ENCODE data around the gene NR4A1.
"Not testable (repeated sequence)": the region's sequence is repeated elsewhere in the genome, so short reads cannot be mapped to it uniquely, and the experiment has no call there.

Gene NR4A1

DNA sequence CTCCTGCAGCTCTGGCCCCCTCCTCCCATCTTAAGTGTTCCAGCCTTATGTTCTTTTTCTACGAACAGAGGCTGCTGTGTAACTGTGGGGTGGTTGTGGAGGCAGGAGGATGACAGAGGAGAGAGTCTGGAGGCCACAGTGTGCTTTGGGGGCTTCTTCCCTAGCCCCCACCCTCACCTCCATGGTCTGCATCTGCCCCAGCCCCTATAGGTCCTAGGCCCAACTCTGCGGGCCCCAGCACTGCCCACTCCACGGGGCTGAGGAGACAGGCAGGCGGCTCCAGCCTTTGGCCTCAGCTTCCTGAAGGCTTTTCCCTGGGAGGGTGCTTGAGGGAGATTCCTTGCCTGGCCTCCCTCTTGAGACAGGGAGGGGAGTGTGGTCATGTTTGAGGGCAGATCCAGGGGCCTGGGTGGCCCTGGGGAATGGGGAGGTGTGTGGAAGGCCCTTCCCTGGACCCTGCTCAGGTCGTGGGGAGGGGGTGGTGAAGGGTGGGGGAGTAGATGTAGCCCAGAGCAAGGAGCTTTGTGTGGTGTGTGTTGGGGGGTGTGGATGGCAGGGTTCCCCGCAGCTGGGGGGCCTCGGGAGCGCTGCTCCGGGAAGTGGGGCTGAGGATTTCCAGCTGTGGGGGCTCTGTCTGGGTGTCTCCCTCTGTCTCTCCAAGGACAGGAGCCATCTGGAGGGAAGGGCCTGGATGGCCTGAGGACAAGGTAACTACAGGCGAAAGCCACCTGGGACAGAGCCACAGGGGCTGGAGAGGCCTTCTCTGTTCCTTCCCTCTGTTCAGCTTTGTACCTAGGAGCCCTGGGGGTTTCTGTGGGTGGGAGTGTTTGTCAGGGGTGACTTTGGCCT, 29.4 kb downstream of the NR4A1 start:
- no peak for DNase-seq

DNA sequence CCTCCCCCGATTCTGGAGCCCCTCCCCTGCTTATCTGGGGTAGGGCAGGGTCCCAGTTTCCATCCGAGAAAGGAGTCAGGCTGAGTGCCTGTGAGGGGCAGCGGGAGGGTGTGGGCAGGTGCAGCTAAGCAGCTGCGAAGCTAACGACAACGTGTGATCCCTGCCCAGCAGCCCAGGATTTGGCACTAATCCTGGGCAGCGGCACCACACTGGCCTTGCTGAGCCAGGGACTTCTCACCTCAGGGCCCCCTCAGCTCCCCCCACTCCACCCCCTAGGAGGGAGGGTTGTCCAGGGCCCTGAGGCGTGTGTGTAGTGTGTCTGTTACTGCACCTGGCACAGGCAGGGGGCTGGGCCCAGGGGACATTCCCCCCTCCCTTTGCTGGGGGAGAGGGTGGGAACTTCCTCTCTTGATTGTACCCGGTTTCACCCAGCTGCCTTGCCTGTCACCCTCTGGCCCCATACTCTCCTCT, 30.1 kb downstream of the NR4A1 start:
- no peak for DNase-seq

DNA sequence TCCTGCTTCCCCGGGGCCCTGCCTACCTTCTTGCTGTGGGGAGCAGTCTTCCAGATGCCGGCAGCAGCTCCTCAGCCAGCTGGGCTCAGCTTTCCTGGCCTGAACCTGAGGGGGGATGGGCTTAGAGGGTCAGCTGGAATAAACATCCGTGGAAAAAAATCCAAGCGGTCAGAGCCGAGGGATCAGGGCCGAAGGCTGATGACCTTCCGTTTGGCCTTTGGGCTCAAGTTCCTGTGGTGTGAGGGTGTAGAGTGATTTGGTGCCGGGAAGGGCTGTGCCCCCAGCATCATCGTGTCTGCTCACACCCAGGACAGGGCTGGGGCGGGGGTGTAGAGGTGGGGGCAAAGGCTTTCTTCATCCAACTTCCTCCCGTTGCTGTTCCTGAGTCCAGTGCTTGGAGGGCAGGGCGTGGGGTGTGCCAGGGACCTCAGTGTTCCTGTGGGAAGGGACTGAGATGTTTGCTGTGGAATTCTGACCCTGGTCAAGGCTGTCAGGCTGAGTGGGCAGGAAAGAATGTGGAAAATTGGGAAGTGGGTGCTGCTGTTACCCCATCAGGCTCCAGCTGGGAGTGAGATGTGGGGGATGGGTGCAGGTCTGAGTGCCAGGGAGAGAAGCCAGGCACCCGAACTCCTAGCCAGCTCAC, 30.9 kb downstream of the NR4A1 start:
- DNase-seq: no peak

DNA sequence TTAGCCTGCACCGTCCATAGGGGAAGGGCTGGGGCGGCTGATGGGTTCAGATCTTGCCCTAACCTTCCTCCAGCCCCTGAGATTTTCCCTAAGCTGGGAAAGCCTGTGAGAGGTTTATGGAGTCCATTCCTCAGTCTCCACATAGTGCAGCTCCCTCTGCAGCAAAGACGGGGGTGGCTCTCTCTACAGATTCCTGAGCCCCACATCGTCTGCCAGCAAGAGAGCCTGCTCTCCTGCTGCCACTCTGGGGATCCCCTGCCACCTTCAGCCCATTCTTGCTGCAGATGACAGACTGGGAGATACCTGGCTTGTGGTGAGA, 31.4 kb downstream of the NR4A1 start:
- DNase-seq: no peak

DNA sequence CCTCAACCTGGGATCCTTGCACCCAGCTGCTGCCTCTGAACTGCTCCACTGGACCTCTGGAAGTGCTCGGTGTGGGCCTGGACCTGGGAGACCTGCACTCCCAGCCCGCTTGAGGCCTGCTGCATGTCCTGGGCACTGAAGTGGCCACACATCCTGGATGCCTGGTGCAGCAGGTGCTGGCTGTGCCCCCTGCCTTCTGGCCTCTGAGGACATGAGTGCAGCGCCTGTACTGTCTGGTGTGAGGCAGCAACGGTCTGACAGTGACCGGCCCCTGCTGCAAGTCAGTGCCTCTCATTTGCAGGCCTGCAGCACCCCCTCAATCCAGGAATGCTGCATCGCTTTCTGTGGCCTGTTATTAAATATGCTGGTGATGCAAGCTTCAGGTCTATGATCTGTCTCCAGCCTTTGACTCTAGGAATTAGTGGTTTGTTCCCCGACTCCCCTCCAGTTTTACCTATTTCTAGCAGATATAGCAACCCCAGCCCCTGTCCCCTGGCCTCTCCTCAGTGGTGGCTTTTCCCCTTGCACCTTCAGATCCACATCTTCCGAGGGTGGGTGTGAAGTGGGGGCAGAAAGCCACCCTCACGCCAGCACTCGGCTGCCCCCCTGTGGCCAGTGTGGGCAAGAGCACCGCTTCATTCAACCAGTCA, 31.9 kb downstream of the NR4A1 start:
- no peak for DNase-seq

DNA sequence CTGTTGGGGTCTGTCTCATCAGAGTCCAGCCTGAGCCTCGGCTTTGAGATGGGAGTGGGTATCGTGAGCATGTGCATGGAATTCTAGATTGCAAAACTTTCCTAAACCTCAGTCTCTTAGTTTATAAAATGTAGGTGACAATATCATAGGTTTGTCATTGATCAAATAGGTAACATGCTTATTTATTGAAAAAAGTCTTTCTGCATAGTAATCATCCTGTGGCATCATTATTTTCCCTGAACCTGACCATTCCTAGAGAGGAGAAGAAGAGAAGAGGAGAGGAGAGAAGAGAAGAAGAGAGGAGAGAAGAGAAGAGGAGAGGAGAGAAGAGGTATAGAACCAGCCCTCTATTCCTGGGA, 32.4 kb downstream of the NR4A1 start:
- no peak for DNase-seq

DNA sequence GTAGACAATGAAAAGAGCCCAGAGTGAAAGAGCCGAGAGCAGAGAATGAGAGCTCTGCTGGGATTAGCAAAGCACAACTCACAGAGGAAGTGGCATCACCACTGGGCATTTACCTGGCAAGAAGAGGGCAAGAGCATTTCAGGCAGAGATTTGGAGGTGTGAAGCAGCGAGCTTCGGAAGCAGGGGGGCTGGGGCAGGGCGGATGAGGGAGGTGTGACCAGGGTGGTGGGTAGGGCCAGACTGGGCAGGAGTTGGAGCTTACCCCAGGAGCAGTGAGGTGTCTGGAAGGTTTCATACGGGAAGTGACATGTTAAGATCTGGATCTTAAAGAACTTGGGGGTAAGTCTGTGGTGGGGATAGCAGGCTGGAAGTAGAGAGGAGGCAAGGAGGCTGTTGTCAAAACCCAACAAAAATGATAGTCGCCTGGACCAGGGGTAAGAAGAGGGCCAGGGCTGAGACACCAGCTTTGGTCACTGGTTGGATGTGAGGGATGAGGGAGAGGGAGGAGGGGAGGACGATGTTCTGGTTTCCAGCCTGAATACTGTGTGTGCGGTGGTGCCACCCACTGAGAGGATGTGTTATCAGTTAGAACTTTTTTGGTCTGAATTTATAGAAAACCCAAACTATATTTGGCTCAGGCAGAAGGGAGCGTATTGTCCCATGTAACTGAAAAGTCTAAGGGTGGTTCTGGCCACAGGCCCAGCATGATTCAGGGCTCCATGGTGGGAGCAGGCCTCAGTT, 33.4 kb downstream of the NR4A1 start:
- DNase-seq: no peak

DNA sequence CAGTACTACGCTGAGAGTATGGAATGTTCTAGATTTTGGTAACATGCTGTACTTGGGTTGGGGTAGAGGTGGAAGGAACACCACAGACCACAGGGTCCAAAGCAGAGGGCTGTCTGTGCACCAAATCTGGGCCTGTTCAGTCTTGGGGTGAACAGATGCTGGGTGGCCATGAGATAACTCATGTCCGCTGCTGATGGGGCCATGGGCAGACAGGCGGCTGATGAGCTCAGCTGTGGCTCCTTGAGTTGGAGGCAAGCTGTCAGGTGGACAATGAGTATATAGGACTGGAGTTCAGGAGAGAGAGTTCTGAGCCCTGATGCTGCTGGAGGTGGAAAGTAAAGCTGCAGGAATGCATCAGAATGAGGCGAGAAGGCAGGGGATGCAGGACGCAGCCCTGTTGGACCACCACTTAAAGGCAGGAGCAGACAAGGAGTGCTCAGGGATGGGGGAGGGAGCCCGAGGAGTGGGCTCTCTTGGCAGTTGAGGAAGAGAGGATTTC, 34.5 kb downstream of the NR4A1 start:
- no peak for DNase-seq

DNA sequence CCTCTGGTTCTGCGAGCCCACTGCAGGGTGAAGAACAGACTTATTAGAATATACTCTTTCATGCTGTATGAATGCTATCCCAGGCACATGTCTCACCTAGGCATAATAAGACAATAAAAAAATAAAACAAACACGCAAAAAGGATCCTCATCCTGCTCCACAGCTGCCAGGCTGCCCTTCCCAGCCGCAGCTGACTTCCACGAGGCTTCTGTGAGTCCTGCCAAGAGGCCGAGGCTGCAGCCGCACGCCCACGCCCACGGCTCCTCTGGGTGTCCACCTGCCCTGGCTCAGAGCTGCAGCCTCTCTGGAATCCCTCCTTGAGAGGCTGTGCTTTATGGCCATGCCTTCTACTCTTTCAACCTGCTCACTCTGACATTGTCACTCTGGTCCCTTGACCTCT, 35.1 kb downstream of the NR4A1 start:
- no peak for DNase-seq

DNA sequence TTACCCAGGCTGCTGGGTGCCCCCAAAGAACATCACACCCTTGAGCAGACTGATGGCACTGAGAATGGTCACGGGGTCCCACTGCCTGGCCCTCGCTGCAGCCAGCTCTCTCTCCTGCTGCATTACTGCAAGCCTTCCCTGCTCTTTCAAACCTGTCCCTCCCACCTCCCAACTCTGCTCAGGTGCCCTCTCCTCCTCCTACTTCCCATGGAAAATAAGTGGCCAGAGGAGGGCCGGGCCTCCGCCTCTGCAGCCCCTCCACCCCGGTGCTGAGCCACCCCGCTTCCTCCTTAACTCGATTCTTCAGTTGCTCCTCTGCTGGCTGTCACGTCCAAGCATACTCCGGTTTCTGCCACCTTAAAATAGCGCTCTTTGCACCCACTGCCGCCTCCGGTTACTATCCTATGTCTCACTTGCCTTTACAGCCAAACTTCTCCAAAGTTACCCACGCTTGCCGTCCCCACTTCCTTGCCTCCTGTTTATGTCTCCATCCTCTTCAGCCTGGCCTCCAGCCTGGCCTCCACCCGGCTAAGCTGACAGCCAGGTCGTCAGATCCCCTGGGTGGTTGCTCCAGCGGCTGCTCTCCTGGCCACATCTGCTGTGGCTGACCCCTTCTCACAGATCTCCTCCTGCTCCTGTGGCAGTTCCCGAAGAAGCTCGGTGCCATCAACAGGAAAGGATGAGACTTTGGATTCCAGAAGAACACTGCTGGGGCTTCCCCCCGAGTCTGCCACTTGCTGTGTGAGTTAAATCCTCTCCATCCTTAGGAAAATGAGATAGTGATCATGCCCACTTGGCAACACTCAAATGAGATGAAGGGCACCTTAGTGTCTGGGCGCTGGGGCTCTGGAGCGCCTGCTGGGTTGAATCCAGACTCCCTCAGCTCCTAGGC, 35.9 kb downstream of the NR4A1 start:
- DNase-seq: no peak

DNA sequence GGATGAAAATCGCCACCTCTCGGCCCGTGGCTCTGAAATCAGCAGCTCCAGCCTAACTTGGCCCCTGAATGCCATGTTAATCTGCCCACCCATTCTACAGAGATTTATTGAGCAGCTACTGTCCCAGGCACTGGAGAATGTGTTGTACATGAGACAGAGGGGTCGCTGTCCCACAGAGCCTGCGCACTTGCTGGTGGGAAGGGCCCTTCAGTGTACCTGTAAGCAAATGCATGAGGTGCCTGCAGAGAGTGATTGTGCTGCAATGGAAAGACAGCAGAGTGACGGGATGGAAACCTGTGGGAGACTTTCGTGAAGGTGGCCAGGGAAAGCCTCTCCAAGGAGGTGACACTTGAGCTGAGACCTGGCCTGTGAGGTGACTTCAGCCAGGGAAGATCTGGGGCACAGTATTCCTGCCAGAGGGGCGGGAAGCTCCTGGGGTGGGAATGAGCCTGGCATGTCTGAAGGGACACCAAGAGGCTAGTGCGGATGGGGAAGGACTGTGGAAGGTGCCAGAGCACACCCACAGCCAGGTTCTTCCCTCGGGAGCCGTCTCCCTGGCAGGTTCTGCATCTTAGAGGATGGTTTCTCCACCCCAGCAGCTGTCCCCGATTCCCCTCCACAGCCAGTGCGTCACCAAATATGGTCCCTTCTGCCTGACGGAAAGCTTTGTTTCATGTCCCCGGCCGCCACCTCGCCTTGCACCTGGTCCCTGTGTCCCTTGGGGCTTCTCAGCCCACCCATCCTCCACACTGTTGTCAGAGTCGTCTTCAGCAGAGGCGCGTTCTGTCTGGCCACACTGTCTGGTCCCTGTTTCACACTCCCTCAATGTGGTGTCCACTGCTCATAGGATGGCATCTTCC, 36.9 kb downstream of the NR4A1 start:
- DNase-seq: no peak

DNA sequence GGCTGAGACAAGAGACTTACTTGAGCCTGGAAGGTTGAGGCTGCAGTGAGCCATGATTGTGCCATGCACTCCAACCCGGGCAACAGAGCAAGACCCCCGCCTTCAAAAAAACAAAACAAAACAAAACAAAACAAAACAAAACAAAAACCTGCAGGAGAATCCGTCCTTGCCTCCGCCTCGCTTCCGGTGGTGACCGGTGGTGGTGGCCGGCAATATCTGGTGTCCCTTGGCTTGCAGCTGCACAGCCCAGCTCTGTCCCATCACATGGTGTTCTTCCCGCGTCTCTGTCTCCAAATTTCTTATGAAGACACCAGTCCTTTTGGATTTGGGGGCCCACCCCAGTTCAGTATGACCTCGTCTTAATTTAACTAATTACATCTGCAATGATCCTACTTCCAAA, 38.2 kb downstream of the NR4A1 start:
- DNase-seq: no peak

DNA sequence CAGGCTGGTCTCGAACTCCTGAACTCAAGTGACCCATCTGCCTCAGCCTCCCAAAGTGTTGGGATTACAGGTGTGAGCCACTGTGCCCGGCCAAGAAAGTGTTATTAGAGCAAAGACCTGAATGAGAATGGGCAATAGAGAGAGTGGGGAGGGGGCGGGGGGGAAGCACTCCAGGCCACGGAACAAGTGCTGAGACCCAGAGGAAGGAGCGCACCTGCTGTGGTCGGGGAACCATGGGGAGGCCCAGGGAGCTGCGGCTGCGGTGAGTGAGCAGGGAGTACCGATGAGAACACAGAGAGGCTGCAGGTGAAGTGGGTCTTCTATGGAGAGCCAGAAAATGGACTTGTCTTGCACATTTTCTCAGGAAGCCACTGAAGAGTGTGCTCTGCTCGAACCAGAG, 39.0 kb downstream of the NR4A1 start:
- DNase-seq: no peak

DNA sequence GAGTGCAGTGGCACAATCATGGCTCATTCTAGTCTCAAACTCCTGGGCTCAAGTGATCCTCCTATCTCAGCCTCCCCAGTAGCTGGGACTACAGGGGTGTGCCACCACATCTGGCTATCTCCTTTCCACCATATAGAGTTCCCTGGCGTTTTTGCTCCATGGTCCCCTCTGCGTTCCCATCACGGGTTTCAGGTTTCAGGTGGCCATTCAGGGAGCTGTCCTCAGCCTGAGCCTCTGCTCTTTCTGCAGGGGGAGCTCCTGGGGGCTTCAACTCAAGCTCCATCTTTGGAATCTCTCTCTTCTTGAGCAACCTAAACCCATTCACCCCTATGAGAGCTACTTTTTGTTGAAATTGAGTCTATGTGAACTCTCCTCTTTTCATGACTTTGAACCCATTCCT, 39.8 kb downstream of the NR4A1 start:
- DNase-seq: no peak

DNA sequence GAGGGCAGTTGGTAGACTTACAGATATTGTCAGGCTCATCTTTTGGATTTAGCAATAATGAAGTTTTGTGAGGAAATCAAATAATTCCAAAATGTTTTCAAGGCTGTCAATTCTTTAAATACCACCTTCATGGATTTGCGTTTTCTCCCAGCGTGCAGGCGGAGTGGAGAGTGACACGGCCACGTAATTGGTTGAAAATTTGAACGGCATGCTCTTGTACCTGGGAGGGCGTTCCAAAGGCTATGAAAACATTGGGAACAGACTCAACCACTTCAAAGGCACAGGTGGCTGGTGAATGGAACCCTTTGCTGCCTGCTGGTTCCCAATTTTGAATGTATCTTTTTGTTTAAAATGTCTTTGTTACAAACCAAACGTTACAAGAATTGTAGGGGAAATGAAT, 40.6 kb downstream of the NR4A1 start:
- no peak for DNase-seq

DNA sequence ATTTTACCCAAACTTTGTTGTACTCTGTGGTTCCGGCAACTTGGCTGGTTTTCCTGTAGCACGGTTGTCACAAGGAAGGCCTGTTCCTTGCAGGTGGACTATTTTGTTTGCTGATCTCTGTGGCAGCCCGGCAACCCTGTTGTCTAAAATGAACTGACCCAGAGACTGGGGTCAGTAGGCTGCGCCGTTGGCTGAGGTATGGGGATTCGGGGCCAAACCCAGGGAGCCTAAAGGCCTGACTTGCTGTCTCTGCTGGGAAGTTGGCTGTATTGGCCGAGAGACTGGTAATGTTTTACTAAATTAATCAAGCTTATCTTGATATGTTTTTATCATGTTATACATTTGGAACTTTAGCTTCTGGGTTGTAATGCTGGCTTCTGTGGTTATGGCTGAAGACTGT, 42.1 kb downstream of the NR4A1 start:
- DNase-seq: no peak

DNA sequence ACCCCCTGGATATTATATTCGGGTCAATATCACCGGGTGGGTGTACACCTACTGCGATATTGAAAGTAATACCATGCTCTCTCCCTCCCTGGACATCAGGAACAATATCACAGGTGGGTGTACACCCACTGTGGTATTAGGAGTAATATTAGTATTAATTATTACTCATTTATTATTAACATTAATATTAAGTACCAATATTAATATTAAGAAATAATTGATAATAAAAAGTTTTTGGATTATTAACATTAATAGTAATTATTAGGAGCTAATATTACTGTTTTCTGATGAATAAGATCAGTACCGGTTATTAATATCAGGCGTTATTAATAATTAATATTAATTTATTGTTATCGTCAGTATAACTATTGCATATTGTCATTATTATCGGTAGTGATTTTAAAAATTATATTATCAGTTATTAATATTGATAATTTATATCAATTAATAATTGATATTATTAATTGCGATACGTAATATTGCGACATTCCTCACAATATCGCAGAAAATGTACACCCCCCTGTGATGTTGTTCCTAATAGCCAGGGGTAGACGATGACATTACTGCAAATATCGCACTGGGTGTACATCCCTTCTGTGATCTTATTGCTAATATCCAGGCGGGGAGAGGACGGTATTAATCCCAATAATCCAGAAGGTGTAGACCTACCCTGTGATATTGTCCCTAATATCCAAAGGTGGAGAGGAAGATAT, 45.2 kb downstream of the NR4A1 start:
- no peak for DNase-seq

DNA sequence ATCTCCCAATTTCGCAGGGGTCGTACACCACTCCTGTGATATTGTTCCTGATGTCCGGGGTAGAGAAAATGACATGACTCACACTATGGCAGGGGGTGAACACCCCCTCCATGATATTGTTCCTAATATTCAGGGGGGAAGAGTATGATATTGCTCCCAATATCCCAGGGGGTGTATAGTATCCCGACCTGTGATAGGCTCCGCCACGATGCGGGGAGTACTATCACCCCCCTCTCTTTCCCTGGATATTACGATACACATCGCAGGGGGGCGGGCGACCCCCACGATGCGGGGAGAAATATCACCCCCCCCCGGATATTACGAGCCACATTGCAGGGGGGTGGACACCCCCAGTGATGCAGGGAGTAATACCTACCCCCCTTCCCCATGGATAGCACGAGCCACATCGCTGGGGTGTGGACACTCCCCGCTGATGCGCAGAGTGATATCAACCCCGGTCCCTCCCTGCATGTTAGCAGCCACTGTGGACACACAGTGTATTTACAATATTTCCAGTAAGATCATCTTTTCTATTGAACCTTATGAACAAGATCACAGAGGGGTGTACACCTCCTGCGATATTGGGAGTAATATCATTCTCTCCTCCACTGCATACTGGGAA, 45.9 kb downstream of the NR4A1 start:
- no peak for DNase-seq

DNA sequence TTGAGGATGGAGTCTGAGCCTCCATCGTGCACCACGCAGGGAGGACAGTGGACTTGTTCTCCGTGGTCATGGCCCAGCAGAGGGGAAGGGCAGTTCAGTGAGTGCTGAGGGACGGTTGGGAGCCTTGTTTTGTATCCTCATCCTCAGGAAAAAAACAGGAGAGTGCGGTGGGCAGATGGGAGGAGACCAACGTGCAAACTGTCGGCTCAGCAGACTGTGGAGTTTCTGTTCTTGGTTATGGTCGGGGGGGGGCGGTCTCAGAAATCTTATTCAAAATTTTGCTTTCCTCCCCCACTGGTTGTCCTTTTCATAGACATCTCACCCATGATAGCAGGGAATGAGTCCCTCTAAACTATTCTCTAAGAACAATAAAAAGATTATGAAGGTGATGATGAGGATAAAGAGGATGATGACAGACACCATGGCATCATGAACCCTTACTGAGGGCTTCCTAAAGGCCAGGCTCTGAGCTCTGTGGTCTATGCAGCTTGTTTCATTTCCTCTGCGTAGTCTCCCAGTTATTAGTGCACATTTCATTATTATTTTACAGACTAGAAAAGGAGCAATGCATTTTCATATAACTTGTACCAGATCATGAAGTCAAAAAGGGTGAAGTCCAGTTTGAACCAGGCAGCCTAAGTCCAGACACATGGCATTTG, 53.3 kb downstream of the NR4A1 start:
- DNase-seq: not testable (repeated sequence)

All from amniotic stem cell (primary cell).